Upper lobe of left lung (tissue), 4 donors: ENCODE results near the gene CEP97.

ENCODE experiments used
- CTCF ChIP-seq, 6 experiments: fragments of 450-650 bp in 4 of 6; fragments of 200-600 bp in 2 of 6; sonication (generic) in 2 of 6; IDR thresholded peaks; one replicate each; pipeline ENCODE4 v1.5.1; 2016 to 2019; ENCODE audit warnings: antibody characterized with exemption in 6 of 6
- POLR2A ChIP-seq, 4 donors: fragments of 450-650 bp; IDR thresholded peaks; one replicate each; pipeline ENCODE4 v1.5.1; 2016 to 2017; ENCODE audit warnings: antibody characterized with exemption in 4 of 4, mild to moderate bottlenecking in 2 of 4
- POLR2AphosphoS5 ChIP-seq, 2 donors: sonication (generic); formaldehyde crosslinking; IDR thresholded peaks; one replicate each; pipeline ENCODE4 v1.5.1; 2017; ENCODE audit warnings: antibody characterized with exemption in 2 of 2

GRCh38 chr3:101685870-101686307 is 38.5 kb upstream of the CEP97 start:
- TF ChIP-seq CTCF (IDR thresholded peaks at IDR 0.05) (no peak), POLR2A (IDR thresholded peaks at IDR 0.05) (no peak), POLR2AphosphoS5 (IDR thresholded peaks at IDR 0.05) (no peak)
